Chondrocyte (in vitro differentiated cells): ENCODE results near the gene LIPH. TPM values are rescaled to one million over a fixed set of nuclear protein-coding genes. Genes with fewer than 3 reads are reported as not detected.
"Not testable (repeated sequence)": the region's sequence is repeated elsewhere in the genome, so short reads cannot be mapped to it uniquely, and the experiment has no call there.

ENCODE experiments used
- DNase-seq: peaks from one replicate; pipeline ENCODE4 v3.0.0; 2021; ENCODE audit warnings: mixed read lengths, low spot score
- H3K27ac Mint-ChIP-seq: one replicate; pipeline ENCODE4 v1.8.0; 2021; ENCODE audit warnings: mild to moderate bottlenecking, moderate library complexity, mixed read lengths; ENCODE audit not compliant: unreplicated experiment
- H3K27me3 Mint-ChIP-seq: 2 replicates; pipeline ENCODE4 v1.8.0; 2021; ENCODE audit warnings: low read depth, mixed read lengths
- H3K36me3 Mint-ChIP-seq: 2 replicates; pipeline ENCODE4 v1.8.0; 2021; ENCODE audit warnings: low read depth, mixed read lengths
- H3K4me1 Mint-ChIP-seq: 2 replicates; pipeline ENCODE4 v1.8.0; 2021; ENCODE audit warnings: low read depth, mild to moderate bottlenecking, mixed read lengths
- H3K4me3 Mint-ChIP-seq: one replicate; pipeline ENCODE4 v1.8.0; 2021; ENCODE audit warnings: mild to moderate bottlenecking, moderate library complexity, mixed read lengths; ENCODE audit not compliant: unreplicated experiment
- H3K9me3 Mint-ChIP-seq: 2 replicates; pipeline ENCODE4 v1.8.0; 2021; ENCODE audit warnings: low read depth, mixed read lengths
- CTCF ChIP-seq: fragments of 200-600 bp; sonication (generic); IDR thresholded peaks from 2 replicates; pipeline ENCODE4 v1.5.0; 2021; ENCODE audit warnings: antibody characterized with exemption, mild to moderate bottlenecking, moderate library complexity
- total RNA-seq: library from RNA; stranded (reverse); gene quantifications from 3 replicates; pipeline ENCODE4 v1.2.1, GENCODE V29; 2021

LIPH gene
- total RNA-seq, 1 donor from 2014 or later = 0.40 TPM

- no peak for TF ChIP-seq CTCF
- no peak overlapping the region for H3K27ac Mint-ChIP-seq
- H3K27me3 Mint-ChIP-seq = no peaks in the 10 kb centered on the region
- no peaks in the 10 kb centered on the region for H3K4me1 Mint-ChIP-seq
- H3K36me3 Mint-ChIP-seq = peaks cover 30% of the 10 kb centered on the region
- no peak overlapping the region for H3K4me3 Mint-ChIP-seq
- no peak for DNase-seq
- no peaks in the 10 kb centered on the region for H3K9me3 Mint-ChIP-seq
Measured at GRCh38 chr3:185479373-185479945, 72.9 kb downstream of the LIPH start.

- no peak for DNase-seq
- Mint-ChIP-seq H3K4me3 (no peak overlapping the region), H3K27me3 (no peaks in the 10 kb centered on the region), H3K36me3 (peaks cover 26% of the 10 kb centered on the region), H3K27ac (no peak overlapping the region), H3K9me3 (no peaks in the 10 kb centered on the region), H3K4me1 (no peaks in the 10 kb centered on the region)
- no peak for TF ChIP-seq CTCF
Measured at GRCh38 chr3:185477316-185477715, 75.1 kb downstream of the LIPH start.

GRCh38 chr3:185474922-185475321 lies 77.5 kb downstream of the LIPH start:
- peaks cover 18% of the 10 kb centered on the region for H3K36me3 Mint-ChIP-seq
- H3K27ac Mint-ChIP-seq, H3K9me3 Mint-ChIP-seq, H3K27me3 Mint-ChIP-seq, H3K4me1 Mint-ChIP-seq, DNase-seq, H3K4me3 Mint-ChIP-seq: not testable (repeated sequence)

GRCh38 chr3:185473290-185473815 lies 79.0 kb downstream of the LIPH start:
- no peaks in the 10 kb centered on the region for H3K9me3 Mint-ChIP-seq
- no peak overlapping the region for H3K27ac Mint-ChIP-seq
- TF ChIP-seq CTCF = no peak
- H3K36me3 Mint-ChIP-seq = peaks cover 25% of the 10 kb centered on the region
- no peak for DNase-seq
- H3K27me3 Mint-ChIP-seq = no peaks in the 10 kb centered on the region
- no peak overlapping the region for H3K4me3 Mint-ChIP-seq
- no peaks in the 10 kb centered on the region for H3K4me1 Mint-ChIP-seq

GRCh38 chr3:185470323-185470722 lies 82.1 kb downstream of the LIPH start:
- H3K9me3 Mint-ChIP-seq = no peaks in the 10 kb centered on the region
- no peaks in the 10 kb centered on the region for H3K4me1 Mint-ChIP-seq
- no peak for TF ChIP-seq CTCF
- H3K4me3 Mint-ChIP-seq = no peak overlapping the region
- DNase-seq = no peak
- H3K27ac Mint-ChIP-seq = no peak overlapping the region
- H3K36me3 Mint-ChIP-seq = peaks cover 33% of the 10 kb centered on the region
- H3K27me3 Mint-ChIP-seq = no peaks in the 10 kb centered on the region

- Mint-ChIP-seq H3K4me3 (no peak overlapping the region), H3K4me1 (no peaks in the 10 kb centered on the region), H3K27me3 (no peaks in the 10 kb centered on the region), H3K36me3 (peaks cover 33% of the 10 kb centered on the region), H3K9me3 (no peaks in the 10 kb centered on the region), H3K27ac (no peak overlapping the region)
- TF ChIP-seq CTCF = no peak
- DNase-seq = no peak
Measured at GRCh38 chr3:185469542-185469941, 82.8 kb downstream of the LIPH start.

- H3K9me3 Mint-ChIP-seq, H3K27me3 Mint-ChIP-seq, DNase-seq, H3K27ac Mint-ChIP-seq, H3K4me1 Mint-ChIP-seq, H3K4me3 Mint-ChIP-seq: not testable (repeated sequence)
- peaks cover 32% of the 10 kb centered on the region for H3K36me3 Mint-ChIP-seq
Measured at GRCh38 chr3:185466123-185466522, 86.3 kb downstream of the LIPH start.
